ENCODE measurements around the gene TSHR.

The TSHR gene

GRCh38 chr14:80992580-80992979 lies 37.2 kb downstream of the TSHR start:
- TF ChIP-seq, protein P1, sequence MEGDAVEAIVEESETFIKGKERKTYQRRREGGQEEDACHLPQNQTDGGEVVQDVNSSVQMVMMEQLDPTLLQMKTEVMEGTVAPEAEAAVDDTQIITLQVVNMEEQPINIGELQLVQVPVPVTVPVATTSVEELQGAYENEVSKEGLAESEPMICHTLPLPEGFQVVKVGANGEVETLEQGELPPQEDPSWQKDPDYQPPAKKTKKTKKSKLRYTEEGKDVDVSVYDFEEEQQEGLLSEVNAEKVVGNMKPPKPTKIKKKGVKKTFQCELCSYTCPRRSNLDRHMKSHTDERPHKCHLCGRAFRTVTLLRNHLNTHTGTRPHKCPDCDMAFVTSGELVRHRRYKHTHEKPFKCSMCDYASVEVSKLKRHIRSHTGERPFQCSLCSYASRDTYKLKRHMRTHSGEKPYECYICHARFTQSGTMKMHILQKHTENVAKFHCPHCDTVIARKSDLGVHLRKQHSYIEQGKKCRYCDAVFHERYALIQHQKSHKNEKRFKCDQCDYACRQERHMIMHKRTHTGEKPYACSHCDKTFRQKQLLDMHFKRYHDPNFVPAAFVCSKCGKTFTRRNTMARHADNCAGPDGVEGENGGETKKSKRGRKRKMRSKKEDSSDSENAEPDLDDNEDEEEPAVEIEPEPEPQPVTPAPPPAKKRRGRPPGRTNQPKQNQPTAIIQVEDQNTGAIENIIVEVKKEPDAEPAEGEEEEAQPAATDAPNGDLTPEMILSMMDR (IDR thresholded peaks at IDR 0.05; ENCODE audit: low read depth, low read length), result no peak
- H3K4me3 ChIP-seq (ENCODE audit: low read depth, low read length), result no peak overlapping the region

DNA sequence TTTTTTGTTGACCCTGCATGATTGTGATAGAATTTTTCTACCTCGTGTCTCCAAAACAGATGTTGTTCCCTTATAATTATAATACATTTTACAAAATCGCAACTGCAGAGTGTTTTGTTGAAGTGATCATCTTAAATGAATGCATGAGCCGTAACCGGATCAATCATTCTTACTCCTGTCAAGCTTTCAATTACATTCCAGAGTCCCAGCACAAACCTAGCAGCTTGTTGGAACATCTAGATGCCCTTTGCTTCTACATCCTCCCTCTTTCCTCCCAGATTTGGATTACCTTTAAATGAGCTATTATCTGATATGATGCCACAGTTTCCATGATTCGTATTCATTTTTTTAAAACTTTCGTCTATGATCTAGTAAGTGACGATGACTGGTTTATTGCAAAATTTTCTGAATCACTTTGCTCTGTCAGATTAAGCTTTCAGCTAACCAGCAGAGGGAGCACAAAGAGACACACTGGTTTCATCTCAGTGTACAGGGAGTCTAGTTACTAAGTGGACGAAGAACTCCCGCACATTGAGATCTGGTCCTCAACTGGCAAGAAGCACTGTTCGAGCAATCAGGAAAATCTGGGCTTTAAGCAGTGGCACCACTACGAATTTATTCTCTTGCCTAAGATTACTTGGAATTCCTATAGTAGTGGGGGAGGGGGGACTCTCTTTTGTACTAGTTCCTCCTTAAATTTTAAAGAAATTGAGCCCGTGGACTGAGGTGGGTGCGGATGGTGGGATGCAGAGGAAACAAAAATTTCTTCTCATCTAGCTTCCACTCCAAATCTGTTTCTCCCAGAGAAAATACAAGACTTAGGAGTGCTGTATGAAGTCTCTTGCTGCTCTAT lies 40.9 kb downstream of the TSHR start:
- H3K4me3 ChIP-seq (ENCODE audit: low read depth, low read length), result no peak overlapping the region
- TF ChIP-seq, protein P1 (IDR thresholded peaks at IDR 0.05; ENCODE audit: low read depth, low read length), result peak; percentile 63

DNA sequence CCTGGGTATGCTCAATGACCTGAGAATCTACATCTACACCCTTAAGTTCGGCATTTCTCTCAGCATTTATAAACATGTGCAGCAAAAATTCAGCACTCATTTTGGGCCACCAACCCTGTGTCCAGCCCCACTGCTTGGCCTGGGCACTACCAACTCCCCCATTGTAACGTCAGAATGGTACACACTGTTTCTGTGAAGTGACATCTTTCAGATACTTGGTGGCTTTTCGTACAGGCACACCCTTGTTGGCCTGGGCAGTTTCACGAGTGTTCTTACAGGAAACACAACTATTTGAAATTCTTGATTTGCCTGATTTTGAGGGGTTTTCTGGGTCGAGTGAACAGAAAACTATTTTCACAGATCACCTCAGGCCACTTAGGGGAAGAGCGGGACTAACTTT lies 46.0 kb downstream of the TSHR start:
- TF ChIP-seq, protein P1 (IDR thresholded peaks at IDR 0.05; ENCODE audit: low read depth, low read length), result no peak
- H3K4me3 ChIP-seq (ENCODE audit: low read depth, low read length), result no peak overlapping the region

DNA sequence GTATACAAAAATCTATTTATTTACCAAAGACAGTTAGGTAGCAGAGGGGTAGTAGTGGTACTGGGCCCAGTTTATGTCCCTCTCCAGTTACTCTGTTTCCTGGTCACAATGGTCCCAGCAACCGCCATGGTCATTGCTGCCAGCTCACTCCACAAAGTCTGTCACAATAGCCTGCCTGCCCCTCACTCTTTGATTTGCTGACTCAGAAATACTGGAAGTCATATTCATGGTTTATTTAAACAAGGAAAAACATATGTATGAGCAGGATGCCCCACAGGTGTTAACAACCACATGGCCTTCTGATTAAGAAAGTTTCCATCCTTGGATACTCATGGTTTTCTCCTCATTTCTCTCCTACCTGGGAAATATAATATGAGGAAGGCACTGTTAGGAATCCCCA lies 49.2 kb downstream of the TSHR start:
- TF ChIP-seq, protein P1 (IDR thresholded peaks at IDR 0.05; ENCODE audit: low read depth, low read length), result no peak
- H3K4me3 ChIP-seq (ENCODE audit: low read depth, low read length), result no peak overlapping the region

DNA sequence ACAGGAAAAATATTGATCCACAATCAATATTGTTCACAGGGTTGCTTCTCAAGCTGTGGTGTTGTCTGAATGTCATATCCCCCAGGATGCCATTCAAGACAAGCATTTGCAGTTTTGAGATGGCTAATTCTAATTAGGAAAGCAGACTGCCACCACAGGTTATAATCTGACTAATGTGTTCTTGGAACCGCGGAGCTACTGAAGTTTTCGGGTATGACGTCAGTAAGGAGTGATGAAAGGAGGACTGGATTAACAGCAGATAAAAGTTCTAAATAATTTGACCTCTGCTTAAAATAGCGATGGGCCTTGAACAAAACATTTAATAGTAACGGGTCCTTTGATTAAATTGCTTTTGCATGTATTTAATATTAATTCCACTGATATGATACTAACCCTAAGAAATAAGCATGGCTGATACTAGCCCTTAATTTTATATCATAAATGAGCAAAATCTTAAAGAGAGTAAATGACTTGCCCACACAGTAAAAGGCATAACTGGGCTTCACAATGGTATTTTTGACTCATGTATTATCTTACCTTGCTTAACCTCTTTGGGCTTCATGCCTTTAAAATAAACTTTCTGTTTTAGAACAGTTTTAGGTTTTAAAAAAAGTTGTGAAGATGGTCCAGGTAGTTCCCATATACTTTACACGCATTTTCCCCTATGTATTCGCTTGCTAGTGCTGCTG lies 50.3 kb downstream of the TSHR start:
- TF ChIP-seq, protein P1 (IDR thresholded peaks at IDR 0.05; ENCODE audit: low read depth, low read length), result no peak

GRCh38 chr14:81006266-81006665 lies 50.8 kb downstream of the TSHR start:
- TF ChIP-seq, protein P1 (IDR thresholded peaks at IDR 0.05; ENCODE audit: low read depth, low read length), result no peak
- no peak overlapping the region for H3K4me3 ChIP-seq (ENCODE audit: low read depth, low read length)

More for the DNA sequence above, 50.3 kb downstream of the TSHR start:
- H3K4me3 ChIP-seq (ENCODE audit: low read depth, low read length), result no peak overlapping the region

DNA sequence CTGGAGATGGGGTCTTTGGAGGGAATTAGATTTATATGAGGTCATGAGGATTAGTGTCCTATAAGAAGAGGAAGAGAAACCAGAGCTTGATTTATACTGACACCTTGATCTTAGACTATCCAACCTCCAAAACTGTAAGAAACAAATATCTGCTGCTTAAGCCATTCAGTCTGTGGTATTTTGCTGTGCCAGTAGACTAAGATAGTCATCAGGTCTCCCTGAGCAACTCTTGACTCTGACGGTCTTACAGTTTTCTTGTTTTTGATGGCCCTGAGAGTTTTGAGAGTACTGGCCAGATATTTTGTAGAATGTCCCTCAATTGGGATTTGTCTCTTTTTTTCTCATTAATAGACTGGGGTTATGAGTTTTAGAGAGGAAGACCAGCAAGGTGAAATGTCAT lies 51.7 kb downstream of the TSHR start:
- TF ChIP-seq, protein P1 (IDR thresholded peaks at IDR 0.05; ENCODE audit: low read depth, low read length), result no peak
- H3K4me3 ChIP-seq (ENCODE audit: low read depth, low read length), result no peak overlapping the region
